HepG2 (cell line): ENCODE measurements around the gene ZBTB7B. TPM values are rescaled to one million over a fixed set of nuclear protein-coding genes. Genes with fewer than 3 reads are reported as not detected.

Experiments used
- BHLHE40 ChIP-seq: IDR thresholded peaks from 2 replicates; pipeline ENCODE4 v1.6.1; 2011; ENCODE audit warnings: low read length, improper control_type of control experiment
- KDM3A ChIP-seq: IDR thresholded peaks from 2 replicates; pipeline ENCODE4 v1.6.1; 2018; ENCODE audit warnings: low read depth, missing compliant biosample characterization
- SMC3 ChIP-seq: IDR thresholded peaks from 2 replicates; pipeline ENCODE4 v1.6.1; 2011; ENCODE audit warnings: low read length, improper control_type of control experiment
- ZFX ChIP-seq: sonication (generic); formaldehyde crosslinking; IDR thresholded peaks from 2 replicates; pipeline ENCODE4 v1.4.0; 2020; ENCODE audit warnings: mild to moderate bottlenecking, low read depth, missing genetic modification reagents, moderate library complexity
- ZNF713 ChIP-seq: sonication (generic); formaldehyde crosslinking; IDR thresholded peaks from 2 replicates; pipeline ENCODE4 v1.4.0; 2020; ENCODE audit warnings: mild to moderate bottlenecking, missing genetic modification reagents
- polyA plus RNA-seq, 8 experiments: library from polyadenylated mRNA; depleted of rRNA in 3 of 8; stranded (reverse) in 7 of 8; unstranded in 1 of 8; fragments of >200 nt; fragmentation: Illumina TruSeq in 4 of 8; extraction: Trizol in 4 of 8; gene quantifications; 2 replicates each; pipeline versions ENCODE4 v1.2.1 to v1.2.3, GENCODE V29; 2011 to 2016; ENCODE audit warnings: low read depth in 4 of 8, missing spikeins in 1 of 8, mixed read lengths in 1 of 8; ENCODE audit not compliant: insufficient read depth in 1 of 8
- total RNA-seq, 5 experiments: library from RNA; depleted of rRNA; stranded (reverse); fragments of >200 nt; fragmentation: Illumina TruSeq; extraction: Trizol; gene quantifications; 2 replicates each; pipeline ENCODE4 v1.2.3, GENCODE V29; 2016; ENCODE audit warnings: low read depth in 1 of 5
- TF ChIP-seq, protein P1 (sequence below), 2 experiments: sonication (generic) in 1 of 2; formaldehyde crosslinking in 1 of 2; IDR thresholded peaks; 2 replicates each; pipeline versions ENCODE4 v1.4.0 to v1.6.1; 2018 to 2020; ENCODE audit warnings: missing genetic modification reagents in 2 of 2, borderline replicate concordance in 1 of 2, low read depth in 1 of 2, mild to moderate bottlenecking in 1 of 2, missing biosample characterization in 1 of 2
- TF ChIP-seq, protein P2 (sequence below): sonication (generic); formaldehyde crosslinking; IDR thresholded peaks from 2 replicates; pipeline ENCODE4 v1.4.0; 2020; ENCODE audit warnings: low read depth, missing genetic modification reagents
- TF ChIP-seq, protein P3 (sequence below): sonication (generic); formaldehyde crosslinking; IDR thresholded peaks from 2 replicates; pipeline ENCODE4 v1.8.0; 2022; ENCODE audit warnings: missing genetic modification reagents, mild to moderate bottlenecking, borderline replicate concordance
- TF ChIP-seq, protein P4 (sequence below): sonication (generic); formaldehyde crosslinking; IDR thresholded peaks from 2 replicates; pipeline ENCODE4 v1.5.1; 2020; ENCODE audit warnings: mild to moderate bottlenecking, missing genetic modification reagents, moderate library complexity
- TF ChIP-seq, protein P5 (sequence below): sonication (generic); formaldehyde crosslinking; IDR thresholded peaks from 2 replicates; pipeline ENCODE4 v1.4.0; 2020; ENCODE audit warnings: missing genetic modification reagents

The ZBTB7B gene
- total and polyA plus RNA-seq, 2 of the 13 experiments (the other 11 are each of a cell fraction or from before 2014, with no cell fraction given): 15.5 to 17.5 TPM

DNA sequence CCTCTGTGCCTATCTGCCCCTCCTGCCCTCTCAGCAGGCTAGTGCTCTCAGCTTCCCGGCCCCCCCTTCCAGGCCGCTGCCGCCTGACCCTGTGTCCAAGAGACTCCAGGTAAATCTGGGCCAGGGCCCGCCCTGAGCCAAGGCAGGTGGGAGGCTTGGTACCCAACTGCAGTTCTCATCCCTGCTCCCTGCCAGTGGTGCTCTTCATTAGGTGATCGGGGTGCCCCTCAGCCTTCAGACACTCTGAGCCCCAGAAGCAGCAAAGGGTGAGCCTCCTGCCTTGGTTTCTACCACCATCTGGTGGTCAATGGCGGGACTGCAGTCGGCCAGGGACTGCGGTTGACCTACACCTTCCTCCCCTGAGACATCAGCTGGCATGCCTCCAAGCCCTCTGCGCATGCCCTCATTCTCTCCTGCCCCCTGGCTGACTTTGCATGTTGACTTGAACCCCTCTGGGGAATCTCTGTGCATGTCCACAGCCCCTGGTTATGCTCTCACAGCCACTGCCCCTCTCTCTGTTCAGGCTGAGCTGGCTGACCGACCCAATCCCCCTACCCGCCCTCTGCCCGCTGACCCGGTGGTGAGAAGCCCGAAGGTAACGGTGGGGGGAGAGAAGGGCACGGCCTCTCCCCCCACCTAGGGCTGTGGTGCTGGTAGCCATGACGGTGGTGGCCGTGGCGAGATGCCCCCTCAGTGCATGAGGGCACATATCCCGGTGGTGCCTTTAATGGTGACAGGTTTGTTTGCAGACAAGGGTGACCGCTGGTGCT, 59.0 kb downstream of the ZBTB7B start (continued):
- TF ChIP-seq, protein P1, sequence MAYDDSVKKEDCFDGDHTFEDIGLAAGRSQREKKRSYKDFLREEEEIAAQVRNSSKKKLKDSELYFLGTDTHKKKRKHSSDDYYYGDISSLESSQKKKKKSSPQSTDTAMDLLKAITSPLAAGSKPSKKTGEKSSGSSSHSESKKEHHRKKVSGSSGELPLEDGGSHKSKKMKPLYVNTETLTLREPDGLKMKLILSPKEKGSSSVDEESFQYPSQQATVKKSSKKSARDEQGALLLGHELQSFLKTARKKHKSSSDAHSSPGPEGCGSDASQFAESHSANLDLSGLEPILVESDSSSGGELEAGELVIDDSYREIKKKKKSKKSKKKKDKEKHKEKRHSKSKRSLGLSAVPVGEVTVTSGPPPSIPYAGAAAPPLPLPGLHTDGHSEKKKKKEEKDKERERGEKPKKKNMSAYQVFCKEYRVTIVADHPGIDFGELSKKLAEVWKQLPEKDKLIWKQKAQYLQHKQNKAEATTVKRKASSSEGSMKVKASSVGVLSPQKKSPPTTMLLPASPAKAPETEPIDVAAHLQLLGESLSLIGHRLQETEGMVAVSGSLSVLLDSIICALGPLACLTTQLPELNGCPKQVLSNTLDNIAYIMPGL (CRISPR knock-in tag; IDR thresholded peaks at IDR 0.05; ENCODE audit: borderline replicate concordance in 1 of 2, low read depth in 1 of 2): peak in 1 of 2 experiments; percentile 47; a peak in 1 of 4 replicates
- TF ChIP-seq BHLHE40 (peak; percentile 21; the same call in 1 of the 2 replicates), KDM3A (CRISPR knock-in tag) (0 out of 2 replicates have a peak, but pooled peaks have one; percentile 46), ZFX (peak; percentile 30), ZNF713 (CRISPR knock-in tag) (no peak), SMC3 (peak; percentile 87)
- TF ChIP-seq, protein P2, sequence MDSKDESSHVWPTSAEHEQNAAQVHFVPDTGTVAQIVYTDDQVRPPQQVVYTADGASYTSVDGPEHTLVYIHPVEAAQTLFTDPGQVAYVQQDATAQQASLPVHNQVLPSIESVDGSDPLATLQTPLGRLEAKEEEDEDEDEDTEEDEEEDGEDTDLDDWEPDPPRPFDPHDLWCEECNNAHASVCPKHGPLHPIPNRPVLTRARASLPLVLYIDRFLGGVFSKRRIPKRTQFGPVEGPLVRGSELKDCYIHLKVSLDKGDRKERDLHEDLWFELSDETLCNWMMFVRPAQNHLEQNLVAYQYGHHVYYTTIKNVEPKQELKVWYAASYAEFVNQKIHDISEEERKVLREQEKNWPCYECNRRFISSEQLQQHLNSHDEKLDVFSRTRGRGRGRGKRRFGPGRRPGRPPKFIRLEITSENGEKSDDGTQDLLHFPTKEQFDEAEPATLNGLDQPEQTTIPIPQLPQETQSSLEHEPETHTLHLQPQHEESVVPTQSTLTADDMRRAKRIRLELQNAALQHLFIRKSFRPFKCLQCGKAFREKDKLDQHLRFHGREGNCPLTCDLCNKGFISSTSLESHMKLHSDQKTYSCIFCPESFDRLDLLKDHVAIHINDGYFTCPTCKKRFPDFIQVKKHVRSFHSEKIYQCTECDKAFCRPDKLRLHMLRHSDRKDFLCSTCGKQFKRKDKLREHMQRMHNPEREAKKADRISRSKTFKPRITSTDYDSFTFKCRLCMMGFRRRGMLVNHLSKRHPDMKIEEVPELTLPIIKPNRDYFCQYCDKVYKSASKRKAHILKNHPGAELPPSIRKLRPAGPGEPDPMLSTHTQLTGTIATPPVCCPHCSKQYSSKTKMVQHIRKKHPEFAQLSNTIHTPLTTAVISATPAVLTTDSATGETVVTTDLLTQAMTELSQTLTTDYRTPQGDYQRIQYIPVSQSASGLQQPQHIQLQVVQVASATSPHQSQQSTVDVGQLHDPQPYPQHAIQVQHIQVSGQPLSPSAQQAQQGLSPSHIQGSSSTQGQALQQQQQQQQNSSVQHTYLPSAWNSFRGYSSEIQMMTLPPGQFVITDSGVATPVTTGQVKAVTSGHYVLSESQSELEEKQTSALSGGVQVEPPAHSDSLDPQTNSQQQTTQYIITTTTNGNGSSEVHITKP (CRISPR knock-in tag): peak; percentile 75; the same call in 1 of the 2 replicates
- TF ChIP-seq, protein P3, sequence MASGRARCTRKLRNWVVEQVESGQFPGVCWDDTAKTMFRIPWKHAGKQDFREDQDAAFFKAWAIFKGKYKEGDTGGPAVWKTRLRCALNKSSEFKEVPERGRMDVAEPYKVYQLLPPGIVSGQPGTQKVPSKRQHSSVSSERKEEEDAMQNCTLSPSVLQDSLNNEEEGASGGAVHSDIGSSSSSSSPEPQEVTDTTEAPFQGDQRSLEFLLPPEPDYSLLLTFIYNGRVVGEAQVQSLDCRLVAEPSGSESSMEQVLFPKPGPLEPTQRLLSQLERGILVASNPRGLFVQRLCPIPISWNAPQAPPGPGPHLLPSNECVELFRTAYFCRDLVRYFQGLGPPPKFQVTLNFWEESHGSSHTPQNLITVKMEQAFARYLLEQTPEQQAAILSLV: peak; percentile 48; the same call in 1 of the 2 replicates
- TF ChIP-seq, protein P4, sequence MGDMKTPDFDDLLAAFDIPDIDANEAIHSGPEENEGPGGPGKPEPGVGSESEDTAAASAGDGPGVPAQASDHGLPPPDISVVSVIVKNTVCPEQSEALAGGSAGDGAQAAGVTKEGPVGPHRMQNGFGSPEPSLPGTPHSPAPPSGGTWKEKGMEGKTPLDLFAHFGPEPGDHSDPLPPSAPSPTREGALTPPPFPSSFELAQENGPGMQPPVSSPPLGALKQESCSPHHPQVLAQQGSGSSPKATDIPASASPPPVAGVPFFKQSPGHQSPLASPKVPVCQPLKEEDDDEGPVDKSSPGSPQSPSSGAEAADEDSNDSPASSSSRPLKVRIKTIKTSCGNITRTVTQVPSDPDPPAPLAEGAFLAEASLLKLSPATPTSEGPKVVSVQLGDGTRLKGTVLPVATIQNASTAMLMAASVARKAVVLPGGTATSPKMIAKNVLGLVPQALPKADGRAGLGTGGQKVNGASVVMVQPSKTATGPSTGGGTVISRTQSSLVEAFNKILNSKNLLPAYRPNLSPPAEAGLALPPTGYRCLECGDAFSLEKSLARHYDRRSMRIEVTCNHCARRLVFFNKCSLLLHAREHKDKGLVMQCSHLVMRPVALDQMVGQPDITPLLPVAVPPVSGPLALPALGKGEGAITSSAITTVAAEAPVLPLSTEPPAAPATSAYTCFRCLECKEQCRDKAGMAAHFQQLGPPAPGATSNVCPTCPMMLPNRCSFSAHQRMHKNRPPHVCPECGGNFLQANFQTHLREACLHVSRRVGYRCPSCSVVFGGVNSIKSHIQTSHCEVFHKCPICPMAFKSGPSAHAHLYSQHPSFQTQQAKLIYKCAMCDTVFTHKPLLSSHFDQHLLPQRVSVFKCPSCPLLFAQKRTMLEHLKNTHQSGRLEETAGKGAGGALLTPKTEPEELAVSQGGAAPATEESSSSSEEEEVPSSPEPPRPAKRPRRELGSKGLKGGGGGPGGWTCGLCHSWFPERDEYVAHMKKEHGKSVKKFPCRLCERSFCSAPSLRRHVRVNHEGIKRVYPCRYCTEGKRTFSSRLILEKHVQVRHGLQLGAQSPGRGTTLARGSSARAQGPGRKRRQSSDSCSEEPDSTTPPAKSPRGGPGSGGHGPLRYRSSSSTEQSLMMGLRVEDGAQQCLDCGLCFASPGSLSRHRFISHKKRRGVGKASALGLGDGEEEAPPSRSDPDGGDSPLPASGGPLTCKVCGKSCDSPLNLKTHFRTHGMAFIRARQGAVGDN: peak; percentile 43
- TF ChIP-seq, protein P5, sequence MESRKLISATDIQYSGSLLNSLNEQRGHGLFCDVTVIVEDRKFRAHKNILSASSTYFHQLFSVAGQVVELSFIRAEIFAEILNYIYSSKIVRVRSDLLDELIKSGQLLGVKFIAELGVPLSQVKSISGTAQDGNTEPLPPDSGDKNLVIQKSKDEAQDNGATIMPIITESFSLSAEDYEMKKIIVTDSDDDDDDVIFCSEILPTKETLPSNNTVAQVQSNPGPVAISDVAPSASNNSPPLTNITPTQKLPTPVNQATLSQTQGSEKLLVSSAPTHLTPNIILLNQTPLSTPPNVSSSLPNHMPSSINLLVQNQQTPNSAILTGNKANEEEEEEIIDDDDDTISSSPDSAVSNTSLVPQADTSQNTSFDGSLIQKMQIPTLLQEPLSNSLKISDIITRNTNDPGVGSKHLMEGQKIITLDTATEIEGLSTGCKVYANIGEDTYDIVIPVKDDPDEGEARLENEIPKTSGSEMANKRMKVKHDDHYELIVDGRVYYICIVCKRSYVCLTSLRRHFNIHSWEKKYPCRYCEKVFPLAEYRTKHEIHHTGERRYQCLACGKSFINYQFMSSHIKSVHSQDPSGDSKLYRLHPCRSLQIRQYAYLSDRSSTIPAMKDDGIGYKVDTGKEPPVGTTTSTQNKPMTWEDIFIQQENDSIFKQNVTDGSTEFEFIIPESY: peak; percentile 24; the same call in 1 of the 2 replicates
